Measurements from ENCODE around the gene ARHGAP10. TPM values are rescaled to one million over a fixed set of nuclear protein-coding genes. Genes with fewer than 3 reads are reported as not detected.

Gene ARHGAP10
- total and polyA plus RNA-seq, 10 of the 15 experiments (the other 5 are each of a cell fraction or from before 2014, with no cell fraction given): 1.3 to 25.8 (median 17.2) TPM

- BruUV-seq (replicated peaks): no TSS peak
Observed at GRCh38 chr4:147765121-147765529, 33.2 kb downstream of the ARHGAP10 start.

More at GRCh38 chr4:147765121-147765529, 33.2 kb downstream of the ARHGAP10 start:
- ChIA-PET CTCF (interaction anchor here (0.9 kb wide), 2 partner anchors 28 to 44 kb away, joined by 3 read pairs; no protein-coding TSS in a partner anchor), POLR2A (no interaction called here), SMC1A (ENCODE audit: uncharacterized antibody, unreplicated experiment) (interaction anchor here (0.8 to 2.3 kb wide), 3 partner anchors 11 to 98 kb away, joined by 3 to 6 read pairs (median 4); no protein-coding TSS in a partner anchor), RAD21 (ENCODE audit: unreplicated experiment) (interaction anchor here (1.0 kb wide), 1 partner anchor 9 kb away, joined by 3 read pairs; no protein-coding TSS in a partner anchor)
- TF ChIP-seq HSF1 (IDR thresholded peaks at IDR 0.05; ENCODE audit: low read depth, low read length): no peak
- no peak for TF ChIP-seq EGR1 (IDR thresholded peaks at IDR 0.05; ENCODE audit: borderline replicate concordance in 1 of 2, low read depth in 2 of 2, low read length in 2 of 2)
- no peak for TF ChIP-seq IKZF2 (IDR thresholded peaks at IDR 0.05)
- no peak for TF ChIP-seq SKIL (IDR thresholded peaks at IDR 0.05; ENCODE audit: low read depth, poor library complexity, severe bottlenecking)
- TF ChIP-seq ASH2L (IDR thresholded peaks at IDR 0.05; ENCODE audit: borderline replicate concordance, low read depth): no peak
- TF ChIP-seq ETV6 (conservative IDR thresholded peaks at IDR 0.05 in 1 of 2, IDR thresholded peaks at IDR 0.05 in 1 of 2; ENCODE audit: borderline replicate concordance in 1 of 2, low read depth in 1 of 2): no peak
- TF ChIP-seq ATF3 (IDR thresholded peaks at IDR 0.05; ENCODE audit: borderline replicate concordance, extremely low read depth, low read depth, low read length): no peak
- no peak for TF ChIP-seq BHLHE40 (IDR thresholded peaks at IDR 0.05; ENCODE audit: borderline replicate concordance in 1 of 2, low read depth in 2 of 2, low read length in 1 of 2)
- no peak for TF ChIP-seq ZBTB33 (IDR thresholded peaks at IDR 0.05)
- no peak for TF ChIP-seq MAX (IDR thresholded peaks at IDR 0.05; ENCODE audit: low read depth, low read length)
- TF ChIP-seq SMC3 (IDR thresholded peaks at IDR 0.05; ENCODE audit: borderline replicate concordance, low read length): no peak
- Histone ChIP-seq H3K4me3 (no peak overlapping the region), H3K27me3 (replicated peaks in 1 of 2; ENCODE audit: control insufficient read depth in 2 of 2, insufficient read depth in 2 of 2, low read length in 1 of 2) (no peaks in the 10 kb centered on the region), H3K36me3 (ENCODE audit: control insufficient read depth in 2 of 2, insufficient read depth in 2 of 2, low read length in 1 of 2) (peaks cover 0 to 5% of the 10 kb centered on the region in 2 experiments; a peak in 2 of 4 replicates), H3K9ac (ENCODE audit: control insufficient read depth, insufficient read depth, low read length) (no peak overlapping the region), H4K20me1 (ENCODE audit: control insufficient read depth, insufficient read depth) (no peaks in the 10 kb centered on the region), H3K4me1 (ENCODE audit: control insufficient read depth, insufficient read depth, low read length) (peaks cover 18% of the 10 kb centered on the region), H3K4me2 (ENCODE audit: control insufficient read depth, insufficient read depth) (no peak overlapping the region), H2AFZ (ENCODE audit: control insufficient read depth, low read depth, low read length) (no peak overlapping the region), H3K27ac (ENCODE audit: control insufficient read depth, insufficient read depth) (no peak overlapping the region), H3K79me2 (ENCODE audit: control insufficient read depth, insufficient read depth, low read length) (peaks cover 52% of the 10 kb centered on the region), H3K9me3 (replicated peaks; ENCODE audit: control insufficient read depth, insufficient read depth, low read length) (no peaks in the 10 kb centered on the region; the same call in 2 of the 3 replicates)
- no peak for FAIRE-seq
- no peak for DNase-seq (ENCODE audit: low read depth, low spot score)
- intact Hi-C loops (cut with micrococcal nuclease; ENCODE audit: unreplicated experiment) (no loop called here), in situ Hi-C loops (cut with MboI) (no loop called here)
- no peak for ATAC-seq
- WGBS (ENCODE audit: insufficient coverage, insufficient replicate concordance, low lambda C conversion rate, missing lambda C conversion rate): 96% methylated on average over 3 of the region's 3 CpGs

All from GM12878 (cell line).